ENCODE data around the gene ETFBKMT.

Gene ETFBKMT

GRCh38 chr12:31627456-31628054 is 31.9 kb upstream of the ETFBKMT start:
- no peak for DNase-seq (ENCODE audit: low read depth)
- no peak overlapping the region for H3K4me3 ChIP-seq (ENCODE audit: control insufficient read depth, low read depth, low read length)
- no peak for TF ChIP-seq CTCF (conservative IDR thresholded peaks at IDR 0.05; ENCODE audit: control insufficient read depth, insufficient read depth, low read depth, low read length)

- no peak overlapping the region for H3K4me3 ChIP-seq (ENCODE audit: control insufficient read depth, low read depth, low read length)
- no peak for TF ChIP-seq CTCF (conservative IDR thresholded peaks at IDR 0.05; ENCODE audit: control insufficient read depth, insufficient read depth, low read depth, low read length)
- DNase-seq (ENCODE audit: low read depth), result peak; percentile 67
Measured at GRCh38 chr12:31629756-31630732, 29.4 kb upstream of the ETFBKMT start.

GRCh38 chr12:31631023-31631724 is 28.3 kb upstream of the ETFBKMT start:
- H3K4me3 ChIP-seq (ENCODE audit: control insufficient read depth, low read depth, low read length), result no peak overlapping the region
- DNase-seq (ENCODE audit: low read depth), result no peak
- TF ChIP-seq CTCF (conservative IDR thresholded peaks at IDR 0.05; ENCODE audit: control insufficient read depth, insufficient read depth, low read depth, low read length), result no peak

- no peak for DNase-seq (ENCODE audit: low read depth)
- H3K4me3 ChIP-seq (ENCODE audit: control insufficient read depth, low read depth, low read length), result no peak overlapping the region
- TF ChIP-seq CTCF (conservative IDR thresholded peaks at IDR 0.05; ENCODE audit: control insufficient read depth, insufficient read depth, low read depth, low read length), result no peak
Measured at GRCh38 chr12:31631809-31632208, 27.7 kb upstream of the ETFBKMT start.

GRCh38 chr12:31633464-31633863 is 26.0 kb upstream of the ETFBKMT start:
- DNase-seq (ENCODE audit: low read depth), result no peak
- TF ChIP-seq CTCF (conservative IDR thresholded peaks at IDR 0.05; ENCODE audit: control insufficient read depth, insufficient read depth, low read depth, low read length), result no peak
- no peak overlapping the region for H3K4me3 ChIP-seq (ENCODE audit: control insufficient read depth, low read depth, low read length)

GRCh38 chr12:31634620-31635019 is 24.9 kb upstream of the ETFBKMT start:
- no peak for TF ChIP-seq CTCF (conservative IDR thresholded peaks at IDR 0.05; ENCODE audit: control insufficient read depth, insufficient read depth, low read depth, low read length)
- no peak for DNase-seq (ENCODE audit: low read depth)

More at GRCh38 chr12:31634620-31635019, 24.9 kb upstream of the ETFBKMT start:
- H3K4me3 ChIP-seq (ENCODE audit: control insufficient read depth, low read depth, low read length), result no peak overlapping the region
